Loucy (cell line): ENCODE measurements around the gene MIB1.

Experiments
- H2AFZ ChIP-seq: fragments of 200-600 bp; sonication (generic); 2 replicates; pipeline ENCODE4 v1.6.0; 2016; ENCODE audit warnings: antibody characterized with exemption, mild to moderate bottlenecking, low read length, moderate library complexity
- H3F3A ChIP-seq: fragments of 200-600 bp; 2 replicates; pipeline ENCODE4 v1.6.0; 2016; ENCODE audit warnings: antibody characterized with exemption, low read depth, mild to moderate bottlenecking
- H3K27me3 ChIP-seq: fragments of 200-600 bp; sonication (generic); 2 replicates; pipeline ENCODE4 v1.6.1; 2014; ENCODE audit warnings: low read length, mild to moderate bottlenecking; ENCODE audit not compliant: insufficient read depth, poor library complexity, severe bottlenecking
- H3K36me3 ChIP-seq: fragments of 200-600 bp; sonication (generic); 2 replicates; pipeline ENCODE4 v1.6.1; 2016; ENCODE audit warnings: low read length; ENCODE audit not compliant: insufficient read depth
- H3K4me1 ChIP-seq: fragments of 200-600 bp; sonication (generic); 2 replicates; pipeline ENCODE4 v1.5.1; 2014; ENCODE audit warnings: low read length, mild to moderate bottlenecking; ENCODE audit not compliant: insufficient read depth, poor library complexity, severe bottlenecking
- H3K4me2 ChIP-seq: fragments of 200-600 bp; sonication (generic); 2 replicates; pipeline ENCODE4 v1.6.0; 2014; ENCODE audit warnings: antibody characterized with exemption, low read length, low read depth, mild to moderate bottlenecking; ENCODE audit not compliant: poor library complexity, severe bottlenecking
- H3K4me3 ChIP-seq: fragments of 200-600 bp; sonication (generic); 2 replicates; pipeline ENCODE4 v1.5.1; 2014; ENCODE audit warnings: low read length, mild to moderate bottlenecking, mixed read lengths; ENCODE audit not compliant: poor library complexity, severe bottlenecking
- H3K79me2 ChIP-seq: fragments of 200-600 bp; sonication (generic); 2 replicates; pipeline ENCODE4 v1.6.1; 2014; ENCODE audit warnings: low read length; ENCODE audit not compliant: insufficient read depth
- H3K9ac ChIP-seq: fragments of 200-600 bp; sonication (generic); 2 replicates; pipeline ENCODE4 v1.6.0; 2014; ENCODE audit warnings: mild to moderate bottlenecking, low read depth, low read length, moderate library complexity; ENCODE audit not compliant: poor library complexity, severe bottlenecking
- H3K9me2 ChIP-seq: fragments of 200-600 bp; sonication (generic); replicated peaks from 2 replicates; pipeline ENCODE4 v1.6.1; 2016; ENCODE audit warnings: low read depth, low read length, mixed read lengths
- H3K9me3 ChIP-seq: fragments of 200-600 bp; sonication (generic); 2 replicates; pipeline ENCODE4 v1.6.1; 2014; ENCODE audit warnings: mild to moderate bottlenecking, antibody characterized with exemption, low read length, low read depth; ENCODE audit not compliant: insufficient read depth
- H4K20me1 ChIP-seq: fragments of 200-600 bp; sonication (generic); 2 replicates; pipeline ENCODE4 v1.6.0; 2014; ENCODE audit warnings: antibody characterized with exemption, low read length, mild to moderate bottlenecking; ENCODE audit not compliant: insufficient read depth, poor library complexity, severe bottlenecking
- CTCF ChIP-seq: fragments of 200-600 bp; sonication (generic); conservative IDR thresholded peaks from 2 replicates; pipeline ENCODE4 v1.5.1; 2014; ENCODE audit warnings: mild to moderate bottlenecking, antibody characterized with exemption, low read length
- EZH2phosphoT487 ChIP-seq: fragments of 200-600 bp; IDR thresholded peaks from 2 replicates; pipeline ENCODE4 v1.6.1; 2018; ENCODE audit warnings: antibody characterized with exemption, mild to moderate bottlenecking, moderate library complexity, borderline replicate concordance

Gene MIB1

GRCh38 chr18:21742315-21742687, 1.7 kb downstream of the MIB1 start:
- Histone ChIP-seq H3K4me1 (peaks cover 55% of the 10 kb centered on the region), H3F3A (no peaks in the 10 kb centered on the region; the same call in 1 of the 2 replicates), H3K9me2 (no peaks in the 10 kb centered on the region), H2AFZ (no peak overlapping the region), H3K4me2 (peak overlapping the region; percentile 90), H3K79me2 (peaks cover 61% of the 10 kb centered on the region), H3K27me3 (no peaks in the 10 kb centered on the region), H3K4me3 (peak overlapping the region; percentile 84), H3K9me3 (no peaks in the 10 kb centered on the region), H3K9ac (peak overlapping the region; percentile 93), H4K20me1 (peaks cover 60% of the 10 kb centered on the region), H3K36me3 (no peaks in the 10 kb centered on the region)
- TF ChIP-seq CTCF (no peak), EZH2phosphoT487 (no peak)

GRCh38 chr18:21743166-21743832, 2.7 kb downstream of the MIB1 start:
- Histone ChIP-seq H3K9me3 (no peaks in the 10 kb centered on the region), H4K20me1 (peaks cover 70% of the 10 kb centered on the region), H3F3A (peaks cover 3% of the 10 kb centered on the region; the same call in 1 of the 2 replicates), H3K79me2 (peaks cover 71% of the 10 kb centered on the region), H2AFZ (no peak overlapping the region), H3K27me3 (no peaks in the 10 kb centered on the region), H3K4me1 (peaks cover 63% of the 10 kb centered on the region), H3K4me3 (peak overlapping the region; percentile 84), H3K36me3 (no peaks in the 10 kb centered on the region), H3K4me2 (peak overlapping the region; percentile 90), H3K9ac (peak overlapping the region; percentile 93), H3K9me2 (no peaks in the 10 kb centered on the region)
- TF ChIP-seq EZH2phosphoT487 (no peak), CTCF (no peak)

GRCh38 chr18:21745231-21745630, 4.6 kb downstream of the MIB1 start:
- Histone ChIP-seq H3K9me2 (no peaks in the 10 kb centered on the region), H3K4me2 (peak overlapping the region; percentile 90), H3K79me2 (peaks cover 89% of the 10 kb centered on the region), H3K4me3 (peak overlapping the region; percentile 84), H4K20me1 (peaks cover 83% of the 10 kb centered on the region), H3K9me3 (no peaks in the 10 kb centered on the region), H3K36me3 (no peaks in the 10 kb centered on the region), H3F3A (peaks cover 3% of the 10 kb centered on the region; the same call in 1 of the 2 replicates), H3K27me3 (no peaks in the 10 kb centered on the region), H3K4me1 (peaks cover 61% of the 10 kb centered on the region), H3K9ac (peak overlapping the region; percentile 40), H2AFZ (no peak overlapping the region)
- TF ChIP-seq CTCF = peak; percentile 52
- TF ChIP-seq EZH2phosphoT487 = no peak
